HG02970 (cell line): ENCODE results near the gene LGALS9.
"Not testable (repeated sequence)": the region's sequence is repeated elsewhere in the genome, so short reads cannot be mapped to it uniquely, and the experiment has no call there.

Experiments used
- ATAC-seq: cut with Tn5 transposase; IDR thresholded peaks from one replicate; pipeline ENCODE4 v1.9.1; 2021; ENCODE audit warnings: mild to moderate bottlenecking, moderate library complexity, moderate number of reproducible peaks; ENCODE audit not compliant: unreplicated experiment, low FRiP score

LGALS9 gene

GRCh38 chr17:27670791-27671590, 40.0 kb downstream of the LGALS9 start:
- no peak for ATAC-seq

GRCh38 chr17:27671591-27671910, 40.6 kb downstream of the LGALS9 start:
- no peak for ATAC-seq

- ATAC-seq, result not testable (repeated sequence)
Measured at GRCh38 chr17:27671977-27672480, 41.0 kb downstream of the LGALS9 start.

GRCh38 chr17:27674335-27674734, 43.3 kb downstream of the LGALS9 start:
- no peak for ATAC-seq

GRCh38 chr17:27677191-27677590, 46.2 kb downstream of the LGALS9 start:
- ATAC-seq, result no peak

- ATAC-seq, result not testable (repeated sequence)
Measured at GRCh38 chr17:27686322-27686721, 55.3 kb downstream of the LGALS9 start.

GRCh38 chr17:27690882-27691281, 59.9 kb downstream of the LGALS9 start:
- no peak for ATAC-seq

GRCh38 chr17:27695254-27695814, 64.3 kb downstream of the LGALS9 start:
- not testable (repeated sequence) for ATAC-seq
